Measurements from ENCODE around the gene PABPN1. TPM values are rescaled to one million over a fixed set of nuclear protein-coding genes. Genes with fewer than 3 reads are reported as not detected.

The PABPN1 gene
- total and polyA plus RNA-seq, 3 donors from 2014 or later, result 194 to 222 (median 194) TPM

- intact Hi-C loops (cut with DNase I; ENCODE audit: low total_unique reads), result no loop called here
- 92% methylated on average over 15 to 19 of the region's 19 CpGs for WGBS, 2 donors
These were observed 26.4 kb downstream of the PABPN1 start for GRCh38 chr14:23347406-23348296.

GRCh38 chr14:23348297-23348655 lies 27.0 kb downstream of the PABPN1 start:
- TF ChIP-seq POLR2A (IDR thresholded peaks at IDR 0.05), result no peak
- no peak for TF ChIP-seq CTCF (IDR thresholded peaks at IDR 0.05)
- intact Hi-C loops (cut with DNase I; ENCODE audit: low total_unique reads), result no loop called here
- no peaks in the 10 kb centered on the region for H3K36me3 ChIP-seq (ENCODE audit: low read depth, missing control alignments)
- no peak overlapping the region for H3K27ac ChIP-seq
- no peaks in the 10 kb centered on the region for H3K27me3 ChIP-seq
- H3K9me3 ChIP-seq, result no peaks in the 10 kb centered on the region
- no peak for DNase-seq
- peaks cover 5% of the 10 kb centered on the region for H3K4me1 ChIP-seq
- H3K4me3 ChIP-seq, result no peak overlapping the region
- WGBS, 2 donors, result 86 to 89% methylated on average over 6 of the region's 6 CpGs

More at GRCh38 chr14:23347406-23348296, 26.4 kb downstream of the PABPN1 start:
- no peak for DNase-seq
- Histone ChIP-seq H3K27me3 (no peaks in the 10 kb centered on the region), H3K4me1 (peaks cover 5% of the 10 kb centered on the region), H3K9me3 (no peaks in the 10 kb centered on the region), H3K36me3 (ENCODE audit: low read depth, missing control alignments) (no peaks in the 10 kb centered on the region), H3K27ac (no peak overlapping the region), H3K4me3 (no peak overlapping the region)
- TF ChIP-seq CTCF (IDR thresholded peaks at IDR 0.05), result no peak
- TF ChIP-seq POLR2A (IDR thresholded peaks at IDR 0.05), result no peak

- no peaks in the 10 kb centered on the region for H3K36me3 ChIP-seq (ENCODE audit: low read depth, missing control alignments)
- TF ChIP-seq CTCF (IDR thresholded peaks at IDR 0.05), result no peak
- TF ChIP-seq POLR2A (IDR thresholded peaks at IDR 0.05), result no peak
- 72 to 84% methylated on average over 4 to 8 of the region's 8 CpGs for WGBS, 2 donors
- intact Hi-C loops (cut with DNase I; ENCODE audit: low total_unique reads), result no loop called here
- no peak overlapping the region for H3K4me3 ChIP-seq
- no peaks in the 10 kb centered on the region for H3K27me3 ChIP-seq
- no peaks in the 10 kb centered on the region for H3K9me3 ChIP-seq
- no peak for DNase-seq
- no peak overlapping the region for H3K27ac ChIP-seq
- H3K4me1 ChIP-seq, result peaks cover 5% of the 10 kb centered on the region
These were observed 28.0 kb downstream of the PABPN1 start for GRCh38 chr14:23349156-23349845.

GRCh38 chr14:23351681-23352505 lies 30.6 kb downstream of the PABPN1 start:
- WGBS, 2 donors, result 19 to 27% methylated on average over 9 to 59 of the region's 61 CpGs
- DNase-seq, result no peak
- peak overlapping the region in 1 of 2 donors; percentile 29 for H3K27ac ChIP-seq
- no peaks in the 10 kb centered on the region for H3K9me3 ChIP-seq
- intact Hi-C loops (cut with DNase I; ENCODE audit: low total_unique reads), result no loop called here
- H3K4me1 ChIP-seq, result peaks cover 5% of the 10 kb centered on the region
- TF ChIP-seq CTCF (IDR thresholded peaks at IDR 0.05) (no peak), POLR2A (IDR thresholded peaks at IDR 0.05) (no peak)
- H3K27me3 ChIP-seq, result no peaks in the 10 kb centered on the region
- H3K4me3 ChIP-seq, result peak overlapping the region; percentile 45 to 58
- no peaks in the 10 kb centered on the region for H3K36me3 ChIP-seq (ENCODE audit: low read depth, missing control alignments)

Data from testis (tissue), 3 donors.